ENCODE measurements around the gene TROAP.
"Not testable (repeated sequence)": the region's sequence is repeated elsewhere in the genome, so short reads cannot be mapped to it uniquely, and the experiment has no call there.

Gene TROAP

GRCh38 chr12:49305762-49306510, 17.1 kb upstream of the TROAP start:
- no peak overlapping the region for H3K4me3 Mint-ChIP-seq
- no peaks in the 10 kb centered on the region for H3K9me3 Mint-ChIP-seq (ENCODE audit: low read depth)
- H3K4me1 Mint-ChIP-seq (ENCODE audit: low read depth), result no peaks in the 10 kb centered on the region
- peaks cover 30% of the 10 kb centered on the region for H3K27me3 Mint-ChIP-seq
- H3K36me3 Mint-ChIP-seq, result no peaks in the 10 kb centered on the region
- H3K27ac Mint-ChIP-seq, result no peak overlapping the region

- peaks cover 23% of the 10 kb centered on the region for H3K27me3 Mint-ChIP-seq
- H3K36me3 Mint-ChIP-seq, result no peaks in the 10 kb centered on the region
- no peak overlapping the region for H3K27ac Mint-ChIP-seq
- H3K9me3 Mint-ChIP-seq (ENCODE audit: low read depth), result no peaks in the 10 kb centered on the region
- H3K4me1 Mint-ChIP-seq (ENCODE audit: low read depth), result no peaks in the 10 kb centered on the region
- H3K4me3 Mint-ChIP-seq, result no peak overlapping the region
These were observed 13.7 kb upstream of the TROAP start for GRCh38 chr12:49309386-49309785.

GRCh38 chr12:49310451-49311000, 12.5 kb upstream of the TROAP start:
- not testable (repeated sequence) for H3K36me3 Mint-ChIP-seq; H3K4me3 Mint-ChIP-seq; H3K9me3 Mint-ChIP-seq (ENCODE audit: low read depth); H3K4me1 Mint-ChIP-seq (ENCODE audit: low read depth); H3K27ac Mint-ChIP-seq
- peaks cover 21% of the 10 kb centered on the region for H3K27me3 Mint-ChIP-seq

- Mint-ChIP-seq H3K36me3 (no peaks in the 10 kb centered on the region), H3K9me3 (ENCODE audit: low read depth) (no peaks in the 10 kb centered on the region), H3K4me3 (no peak overlapping the region), H3K27ac (no peak overlapping the region), H3K27me3 (peaks cover 5% of the 10 kb centered on the region), H3K4me1 (ENCODE audit: low read depth) (no peaks in the 10 kb centered on the region)
These were observed 8.2 kb upstream of the TROAP start for GRCh38 chr12:49314811-49315210.

GRCh38 chr12:49317118-49317517, 5.9 kb upstream of the TROAP start:
- H3K27ac Mint-ChIP-seq; H3K36me3 Mint-ChIP-seq; H3K4me1 Mint-ChIP-seq (ENCODE audit: low read depth); H3K27me3 Mint-ChIP-seq; H3K4me3 Mint-ChIP-seq; H3K9me3 Mint-ChIP-seq (ENCODE audit: low read depth): not testable (repeated sequence)

- H3K9me3 Mint-ChIP-seq (ENCODE audit: low read depth); H3K27me3 Mint-ChIP-seq; H3K36me3 Mint-ChIP-seq; H3K27ac Mint-ChIP-seq: not testable (repeated sequence)
- H3K4me3 Mint-ChIP-seq, result peak overlapping the region; percentile 50
- H3K4me1 Mint-ChIP-seq (ENCODE audit: low read depth), result peaks cover 15% of the 10 kb centered on the region
These were observed 2.5 kb upstream of the TROAP start for GRCh38 chr12:49320411-49321103.

GRCh38 chr12:49322367-49322707, 718 bp upstream of the TROAP start:
- Mint-ChIP-seq H3K27me3 (no peaks in the 10 kb centered on the region), H3K4me1 (ENCODE audit: low read depth) (peaks cover 15% of the 10 kb centered on the region), H3K9me3 (ENCODE audit: low read depth) (no peaks in the 10 kb centered on the region), H3K27ac (peak overlapping the region; percentile 89), H3K36me3 (no peaks in the 10 kb centered on the region), H3K4me3 (peak overlapping the region; percentile 95)

GRCh38 chr12:49323524-49324097, 556 bp downstream of the TROAP start:
- H3K4me1 Mint-ChIP-seq (ENCODE audit: low read depth), result peaks cover 15% of the 10 kb centered on the region
- no peaks in the 10 kb centered on the region for H3K9me3 Mint-ChIP-seq (ENCODE audit: low read depth)
- no peaks in the 10 kb centered on the region for H3K27me3 Mint-ChIP-seq
- no peaks in the 10 kb centered on the region for H3K36me3 Mint-ChIP-seq
- H3K27ac Mint-ChIP-seq, result peak overlapping the region; percentile 89
- H3K4me3 Mint-ChIP-seq, result peak overlapping the region; percentile 95

- H3K4me3 Mint-ChIP-seq, result no peak overlapping the region
- H3K27me3 Mint-ChIP-seq, result no peaks in the 10 kb centered on the region
- peaks cover 15% of the 10 kb centered on the region for H3K4me1 Mint-ChIP-seq (ENCODE audit: low read depth)
- no peaks in the 10 kb centered on the region for H3K9me3 Mint-ChIP-seq (ENCODE audit: low read depth)
- no peak overlapping the region for H3K27ac Mint-ChIP-seq
- H3K36me3 Mint-ChIP-seq, result no peaks in the 10 kb centered on the region
These were observed 2.6 kb downstream of the TROAP start for GRCh38 chr12:49325606-49326005.

- peaks cover 8% of the 10 kb centered on the region for H3K27me3 Mint-ChIP-seq
- no peaks in the 10 kb centered on the region for H3K9me3 Mint-ChIP-seq (ENCODE audit: low read depth)
- no peaks in the 10 kb centered on the region for H3K36me3 Mint-ChIP-seq
- no peak overlapping the region for H3K4me3 Mint-ChIP-seq
- peaks cover 9% of the 10 kb centered on the region for H3K4me1 Mint-ChIP-seq (ENCODE audit: low read depth)
- H3K27ac Mint-ChIP-seq, result no peak overlapping the region
These were observed 4.3 kb downstream of the TROAP start for GRCh38 chr12:49327368-49327767.

GRCh38 chr12:49327887-49328286, 4.8 kb downstream of the TROAP start:
- Mint-ChIP-seq H3K4me3 (no peak overlapping the region), H3K4me1 (ENCODE audit: low read depth) (peaks cover 9% of the 10 kb centered on the region), H3K27ac (no peak overlapping the region), H3K36me3 (no peaks in the 10 kb centered on the region), H3K27me3 (peaks cover 11% of the 10 kb centered on the region), H3K9me3 (ENCODE audit: low read depth) (no peaks in the 10 kb centered on the region)

GRCh38 chr12:49328816-49329215, 5.8 kb downstream of the TROAP start:
- H3K27me3 Mint-ChIP-seq, result peaks cover 13% of the 10 kb centered on the region
- no peak overlapping the region for H3K4me3 Mint-ChIP-seq
- H3K36me3 Mint-ChIP-seq, result no peaks in the 10 kb centered on the region
- no peaks in the 10 kb centered on the region for H3K9me3 Mint-ChIP-seq (ENCODE audit: low read depth)
- H3K4me1 Mint-ChIP-seq (ENCODE audit: low read depth), result peaks cover 10% of the 10 kb centered on the region
- no peak overlapping the region for H3K27ac Mint-ChIP-seq

- Mint-ChIP-seq H3K27ac (no peak overlapping the region), H3K36me3 (no peaks in the 10 kb centered on the region), H3K27me3 (peaks cover 21% of the 10 kb centered on the region), H3K4me3 (no peak overlapping the region), H3K9me3 (ENCODE audit: low read depth) (no peaks in the 10 kb centered on the region), H3K4me1 (ENCODE audit: low read depth) (peaks cover 11% of the 10 kb centered on the region)
These were observed 7.1 kb downstream of the TROAP start for GRCh38 chr12:49330032-49330619.

- H3K27ac Mint-ChIP-seq, result no peak overlapping the region
- H3K27me3 Mint-ChIP-seq, result peaks cover 27% of the 10 kb centered on the region
- H3K4me1 Mint-ChIP-seq (ENCODE audit: low read depth), result peaks cover 16% of the 10 kb centered on the region
- no peaks in the 10 kb centered on the region for H3K36me3 Mint-ChIP-seq
- H3K9me3 Mint-ChIP-seq (ENCODE audit: low read depth), result no peaks in the 10 kb centered on the region
- H3K4me3 Mint-ChIP-seq, result no peak overlapping the region
These were observed 7.8 kb downstream of the TROAP start for GRCh38 chr12:49330631-49331379.
